CD8-positive, alpha-beta memory T cell (primary cell): ENCODE results near the gene MTA3. TPM values are rescaled to one million over a fixed set of nuclear protein-coding genes. Genes with fewer than 3 reads are reported as not detected.

Experiments used
- CTCF ChIA-PET: fragments of 350-600 bp; sonication (Branson Sonifier 250); formaldehyde crosslinking; loops from one replicate; lab custom pipeline; 2021; ENCODE audit warnings: antibody characterized with exemption; lab: Charles Lee
- POLR2A ChIA-PET: fragments of 350-600 bp; sonication (Branson Sonifier 250); formaldehyde crosslinking; loops from one replicate; lab custom pipeline; 2021; ENCODE audit warnings: antibody characterized with exemption; lab: Charles Lee
- DNase-seq, 5 donors: peaks; one replicate each; pipeline versions ENCODE4 v3.0.0 to v3.0.0-alpha.2; 2020 to 2022; ENCODE audit warnings: mixed read lengths in 1 of 5
- H3K27ac ChIP-seq: one replicate; pipeline ENCODE4 v1.7.0; 2013; ENCODE audit warnings: low read depth, mild to moderate bottlenecking, low read length, moderate library complexity
- H3K27me3 ChIP-seq: 2 replicates; pipeline ENCODE4 v1.7.0; 2013; ENCODE audit warnings: low read length, mild to moderate bottlenecking; ENCODE audit not compliant: insufficient read depth, poor library complexity, severe bottlenecking
- H3K36me3 ChIP-seq: 2 replicates; pipeline ENCODE4 v1.7.0; 2013; ENCODE audit warnings: mild to moderate bottlenecking, low read length, moderate library complexity; ENCODE audit not compliant: insufficient read depth
- H3K4me1 ChIP-seq: 2 replicates; pipeline ENCODE4 v1.7.0; 2013; ENCODE audit warnings: mild to moderate bottlenecking, low read length, moderate library complexity; ENCODE audit not compliant: insufficient read depth
- H3K4me3 ChIP-seq: 2 replicates; pipeline ENCODE4 v1.7.0; 2013; ENCODE audit warnings: mild to moderate bottlenecking, low read length
- H3K9me3 ChIP-seq: 2 replicates; pipeline ENCODE4 v1.7.0; 2013; ENCODE audit warnings: mild to moderate bottlenecking, low read length
- H3K27ac Mint-ChIP-seq, 8 donors: one replicate each; pipeline ENCODE4 v1.8.0; 2020 to 2021; ENCODE audit warnings: mixed read lengths in 8 of 8, mild to moderate bottlenecking in 6 of 8, inconsistent platforms in 3 of 8, moderate library complexity in 3 of 8
- H3K27me3 Mint-ChIP-seq, 2 donors: one replicate each; pipeline ENCODE4 v1.8.0; 2020 to 2021; ENCODE audit warnings: mixed read lengths in 2 of 2, mild to moderate bottlenecking in 1 of 2, moderate library complexity in 1 of 2
- H3K36me3 Mint-ChIP-seq, 3 donors: one replicate each; pipeline ENCODE4 v1.8.0; 2020 to 2021; ENCODE audit warnings: mixed read lengths in 3 of 3, inconsistent platforms in 1 of 3, mild to moderate bottlenecking in 1 of 3
- H3K4me1 Mint-ChIP-seq, 3 donors: one replicate each; pipeline ENCODE4 v1.8.0; 2020 to 2021; ENCODE audit warnings: mixed read lengths in 3 of 3, inconsistent platforms in 1 of 3, mild to moderate bottlenecking in 1 of 3
- H3K4me3 Mint-ChIP-seq, 7 donors: one replicate each; pipeline ENCODE4 v1.8.0; 2020 to 2021; ENCODE audit warnings: mixed read lengths in 7 of 7, mild to moderate bottlenecking in 6 of 7, moderate library complexity in 4 of 7, inconsistent platforms in 2 of 7
- H3K9me3 Mint-ChIP-seq, 5 donors: one replicate each; pipeline ENCODE4 v1.8.0; 2020 to 2022; ENCODE audit warnings: mixed read lengths in 5 of 5, mild to moderate bottlenecking in 3 of 5, moderate library complexity in 2 of 5, inconsistent platforms in 1 of 5
- polyA plus RNA-seq: library from polyadenylated mRNA; unstranded; fragments of 300-500 nt; fragmentation: Illumina TruSeq; gene quantifications from one replicate; pipeline ENCODE4 v1.2.3, GENCODE V29; 2021
- total RNA-seq, 2 experiments: library from RNA; stranded (reverse); gene quantifications; one replicate each; pipeline ENCODE4 v1.2.3, GENCODE V29; 2021

The MTA3 gene
- total RNA-seq, result 10 to 100 TPM; 20.0 to 24.1 TPM
- 7.9 TPM for polyA plus RNA-seq

DNA sequence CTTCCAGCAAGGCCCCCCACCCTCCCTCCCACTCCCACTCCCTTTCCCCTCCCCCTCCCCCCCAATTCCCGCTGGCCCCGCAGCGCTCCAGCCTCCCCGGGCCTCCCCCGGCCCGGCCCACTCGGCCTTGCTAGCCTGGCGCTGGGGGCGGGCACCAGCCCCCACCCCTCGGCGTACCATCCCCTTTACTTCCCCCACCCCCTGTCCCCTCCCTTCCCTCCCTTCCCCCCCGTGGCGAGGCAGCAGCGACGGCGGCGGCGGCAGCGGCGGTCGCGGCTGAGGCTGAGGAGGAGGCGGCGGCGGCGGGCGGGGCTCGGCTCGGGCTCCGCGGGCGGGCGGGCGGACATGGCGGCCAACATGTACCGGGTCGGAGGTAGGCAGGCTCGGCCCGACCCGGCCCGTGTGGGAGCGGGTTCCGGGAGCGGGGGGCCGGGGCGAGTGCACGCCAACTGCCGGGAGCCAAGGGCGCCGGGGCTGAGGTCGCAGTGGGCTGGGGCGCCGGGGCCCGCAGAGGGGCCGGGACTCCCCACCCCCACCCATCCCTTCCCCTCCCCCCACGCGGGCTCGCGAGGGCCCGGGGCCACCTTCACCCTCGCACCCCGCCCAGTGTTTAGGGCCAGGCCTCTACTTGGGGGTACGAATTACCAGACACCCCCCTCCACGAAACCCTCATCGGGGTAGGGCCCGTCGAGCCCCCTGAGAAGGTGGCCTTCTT lies at the start of gene MTA3:
MTA3 (plus strand) TSS at position 232 of the 715 bp plus-strand sequence; CDS start at position 346, 114 bp downstream.
- Histone ChIP-seq H3K27ac (peak within 1 kb of the TSS; percentile 33), H3K4me3 (peak within 1 kb of the TSS; percentile 60), H3K27me3 (no peaks in the 10 kb centered on the region), H3K36me3 (no peaks in the 10 kb centered on the region), H3K9me3 (no peaks in the 10 kb centered on the region), H3K4me1 (peaks cover 26% of the 10 kb centered on the region)
- Mint-ChIP-seq H3K9me3 (no peaks in the 10 kb centered on the region), H3K4me1 (peaks cover 23 to 34% (median 30%) of the 10 kb centered on the region in 3 donors), H3K4me3 (peak within 1 kb of the TSS; percentile 85 to 97 (median 89)), H3K27me3 (no peaks in the 10 kb centered on the region), H3K36me3 (peaks cover 0 to 11% (median 2%) of the 10 kb centered on the region in 3 donors), H3K27ac (peak within 1 kb of the TSS; percentile 40 to 98 (median 89))
- CTCF ChIA-PET, result no interaction called here
- DNase-seq, result peak; percentile 30 to 73 (median 49)
- POLR2A ChIA-PET, result no interaction called here

DNA sequence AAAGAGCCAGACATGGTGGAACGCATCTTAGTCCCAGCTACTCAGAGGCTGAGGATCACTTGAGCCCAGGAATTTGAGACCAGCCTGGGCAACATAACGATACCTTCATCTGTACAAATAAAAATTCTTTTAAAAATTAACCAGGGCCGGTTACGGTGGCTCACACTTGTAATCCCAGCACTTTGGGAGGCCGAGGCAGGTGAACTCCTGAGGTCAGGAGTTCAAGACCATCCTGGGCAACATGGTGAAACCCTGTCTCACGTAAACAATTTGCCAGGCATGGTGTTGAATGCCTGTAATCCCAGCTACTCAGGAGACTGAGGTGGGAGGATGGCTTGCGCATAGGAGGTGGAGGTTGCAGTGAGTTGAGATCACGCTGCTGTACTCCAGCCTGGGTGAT lies 48.8 kb upstream of the MTA3 start:
- peaks cover 0 to 4% (median 2%) of the 10 kb centered on the region in 3 donors for H3K4me1 Mint-ChIP-seq
- DNase-seq, result no peak
- H3K9me3 ChIP-seq, result no peaks in the 10 kb centered on the region
- ChIA-PET POLR2A (no interaction called here), CTCF (no interaction called here)
- peaks cover 2 to 6% of the 10 kb centered on the region in 2 donors for H3K27me3 Mint-ChIP-seq
- no peaks in the 10 kb centered on the region for H3K27me3 ChIP-seq
- H3K4me1 ChIP-seq, result peaks cover 7% of the 10 kb centered on the region
- no peak overlapping the region for H3K4me3 ChIP-seq
- no peak overlapping the region for H3K27ac ChIP-seq
- H3K36me3 Mint-ChIP-seq, result no peaks in the 10 kb centered on the region
- no peak overlapping the region for H3K4me3 Mint-ChIP-seq
- no peak overlapping the region for H3K27ac Mint-ChIP-seq
- no peaks in the 10 kb centered on the region for H3K36me3 ChIP-seq
- H3K9me3 Mint-ChIP-seq, result no peaks in the 10 kb centered on the region

DNA sequence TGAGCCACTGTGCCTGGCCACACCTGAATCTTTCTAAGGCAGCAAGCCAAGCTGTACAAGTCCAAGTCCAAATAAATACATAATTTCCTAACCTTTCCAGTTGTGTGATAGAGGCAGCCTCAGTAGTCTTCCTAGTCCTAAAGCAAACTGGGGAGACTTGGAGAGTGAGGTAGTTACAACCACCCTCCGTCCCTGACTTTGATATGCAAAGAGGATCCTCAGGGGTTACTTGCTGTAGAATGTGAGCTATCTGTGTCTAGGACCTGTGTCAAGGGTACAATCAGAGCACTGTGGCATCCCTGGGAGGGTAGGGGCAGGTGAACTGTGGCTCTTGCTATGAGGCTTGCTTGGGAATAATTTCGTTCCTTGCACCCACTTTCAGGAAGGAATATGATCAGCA lies 46.4 kb upstream of the MTA3 start:
- H3K36me3 Mint-ChIP-seq, result no peaks in the 10 kb centered on the region
- peaks cover 0 to 4% (median 2%) of the 10 kb centered on the region in 3 donors for H3K4me1 Mint-ChIP-seq
- Histone ChIP-seq H3K9me3 (no peaks in the 10 kb centered on the region), H3K27ac (no peak overlapping the region), H3K4me1 (peaks cover 7% of the 10 kb centered on the region), H3K36me3 (no peaks in the 10 kb centered on the region), H3K27me3 (no peaks in the 10 kb centered on the region), H3K4me3 (no peak overlapping the region)
- no peak overlapping the region for H3K27ac Mint-ChIP-seq
- no peaks in the 10 kb centered on the region for H3K9me3 Mint-ChIP-seq
- peaks cover 3 to 4% of the 10 kb centered on the region in 2 donors for H3K27me3 Mint-ChIP-seq
- CTCF ChIA-PET, result interaction anchor here (1.7 kb wide), 1 partner anchor 141 kb away, joined by 6 read pairs; no protein-coding TSS in a partner anchor
- DNase-seq, result no peak
- no peak overlapping the region for H3K4me3 Mint-ChIP-seq
- POLR2A ChIA-PET, result no interaction called here

DNA sequence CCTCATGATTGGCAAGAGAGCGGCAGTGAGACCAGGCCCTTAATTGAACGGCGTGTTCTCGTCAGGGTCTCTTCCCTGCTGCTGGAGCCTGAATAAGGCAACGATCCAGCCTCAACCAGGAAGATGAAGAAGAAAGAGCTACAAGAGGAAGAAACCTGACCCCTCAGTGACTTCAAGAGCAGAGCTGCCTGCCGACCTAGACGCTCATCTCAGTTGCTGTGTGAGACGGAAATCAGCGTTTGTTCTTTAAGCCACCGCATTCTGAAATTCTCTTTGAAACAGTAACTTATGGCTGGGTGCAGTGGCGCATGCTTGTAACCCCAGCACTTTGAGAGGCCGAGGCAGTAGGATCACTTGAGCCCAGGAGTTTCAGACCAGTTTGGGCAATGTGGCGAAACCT lies 45.1 kb upstream of the MTA3 start:
- no peak overlapping the region for H3K27ac ChIP-seq
- Mint-ChIP-seq H3K27ac (no peak overlapping the region), H3K9me3 (no peaks in the 10 kb centered on the region), H3K4me3 (no peak overlapping the region), H3K4me1 (peaks cover 0 to 4% (median 2%) of the 10 kb centered on the region in 3 donors), H3K27me3 (peaks cover 3 to 4% of the 10 kb centered on the region in 2 donors), H3K36me3 (no peaks in the 10 kb centered on the region)
- H3K27me3 ChIP-seq, result no peaks in the 10 kb centered on the region
- H3K36me3 ChIP-seq, result no peaks in the 10 kb centered on the region
- H3K4me1 ChIP-seq, result peaks cover 7% of the 10 kb centered on the region
- H3K4me3 ChIP-seq, result no peak overlapping the region
- DNase-seq, result peak in 1 of 5 donors; percentile 41
- CTCF ChIA-PET, result no interaction called here
- H3K9me3 ChIP-seq, result no peaks in the 10 kb centered on the region
- POLR2A ChIA-PET, result no interaction called here

DNA sequence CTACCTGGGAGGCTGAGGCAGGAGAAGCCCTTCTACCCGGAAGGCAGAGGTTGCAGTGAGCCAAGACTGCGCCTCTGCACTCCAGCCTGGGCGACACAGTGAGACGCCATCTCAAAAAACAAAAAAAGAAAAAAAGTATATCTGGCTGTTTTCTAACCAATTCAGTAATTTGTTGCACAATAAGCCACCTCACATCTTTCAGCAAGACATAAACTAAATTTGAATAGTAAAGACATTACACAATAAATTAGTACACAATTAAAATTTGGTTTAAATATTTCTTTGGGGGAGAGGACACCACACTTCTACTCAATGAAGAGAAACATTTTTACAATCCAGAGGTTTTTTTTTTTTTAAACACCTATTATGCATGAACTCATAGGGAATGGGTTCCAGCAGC lies 36.0 kb upstream of the MTA3 start:
- H3K9me3 ChIP-seq, result no peaks in the 10 kb centered on the region
- H3K27me3 Mint-ChIP-seq, result peaks cover 0 to 3% of the 10 kb centered on the region in 2 donors
- H3K36me3 ChIP-seq, result no peaks in the 10 kb centered on the region
- H3K27ac ChIP-seq, result no peak overlapping the region
- no peak overlapping the region for H3K4me3 ChIP-seq
- no peaks in the 10 kb centered on the region for H3K36me3 Mint-ChIP-seq
- H3K4me1 Mint-ChIP-seq, result no peaks in the 10 kb centered on the region
- POLR2A ChIA-PET, result no interaction called here
- no peaks in the 10 kb centered on the region for H3K27me3 ChIP-seq
- H3K9me3 Mint-ChIP-seq, result no peaks in the 10 kb centered on the region
- no peak overlapping the region for H3K27ac Mint-ChIP-seq
- H3K4me1 ChIP-seq, result no peaks in the 10 kb centered on the region
- CTCF ChIA-PET, result interaction anchor here (0.5 kb wide), 1 partner anchor 346 kb away, joined by 3 read pairs; no protein-coding TSS in a partner anchor
- H3K4me3 Mint-ChIP-seq, result no peak overlapping the region
- DNase-seq, result no peak

DNA sequence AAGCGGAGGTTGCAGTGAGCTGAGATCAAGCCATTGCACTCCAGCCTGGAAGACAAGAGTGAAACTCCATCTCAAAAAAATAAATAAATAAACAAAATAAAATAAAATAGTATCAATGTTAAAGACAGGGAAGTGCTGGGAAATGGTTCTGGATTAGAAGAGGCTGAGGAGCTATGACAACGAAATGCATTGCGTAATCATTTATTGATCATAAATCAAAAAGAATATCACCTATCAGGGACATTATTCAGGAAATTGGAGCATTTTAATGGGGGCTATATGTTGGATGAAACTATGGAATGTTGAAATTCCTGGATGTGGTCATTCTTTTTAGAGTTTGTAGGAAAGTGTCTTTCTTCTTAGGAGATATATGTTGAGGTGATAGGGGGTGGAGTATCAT lies 30.9 kb upstream of the MTA3 start:
- Histone ChIP-seq H3K27me3 (no peaks in the 10 kb centered on the region), H3K27ac (no peak overlapping the region), H3K9me3 (no peaks in the 10 kb centered on the region), H3K4me1 (no peaks in the 10 kb centered on the region), H3K4me3 (no peak overlapping the region), H3K36me3 (no peaks in the 10 kb centered on the region)
- Mint-ChIP-seq H3K36me3 (no peaks in the 10 kb centered on the region), H3K4me3 (no peak overlapping the region), H3K27me3 (peaks cover 0 to 3% of the 10 kb centered on the region in 2 donors), H3K27ac (no peak overlapping the region), H3K4me1 (no peaks in the 10 kb centered on the region), H3K9me3 (peaks cover 0 to 2% (median 0%) of the 10 kb centered on the region in 5 donors)
- DNase-seq, result no peak
- ChIA-PET CTCF (no interaction called here), POLR2A (no interaction called here)

DNA sequence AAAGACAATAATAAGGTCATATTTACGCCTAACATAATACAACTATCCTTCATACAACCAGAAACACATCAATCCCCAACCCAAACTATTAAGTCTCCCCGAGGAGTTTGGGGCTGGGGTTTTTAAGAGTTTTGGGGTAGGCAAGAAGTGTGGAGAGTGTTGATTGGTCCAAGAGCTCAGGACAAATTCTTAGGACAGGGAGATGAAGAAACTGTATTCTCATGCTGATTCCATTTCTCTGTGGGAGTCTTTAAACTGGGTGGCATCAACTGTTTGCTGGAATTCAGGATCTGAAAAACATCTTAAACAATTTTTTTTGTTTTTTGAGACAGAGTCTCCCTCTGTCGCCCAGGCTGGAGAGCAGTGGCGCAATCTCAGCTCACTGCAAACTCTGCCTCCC lies 25.6 kb upstream of the MTA3 start:
- Mint-ChIP-seq H3K27ac (no peak overlapping the region), H3K4me1 (no peaks in the 10 kb centered on the region), H3K36me3 (no peaks in the 10 kb centered on the region), H3K4me3 (no peak overlapping the region), H3K9me3 (peaks cover 0 to 2% (median 0%) of the 10 kb centered on the region in 5 donors), H3K27me3 (peaks cover 0 to 3% of the 10 kb centered on the region in 2 donors)
- H3K4me3 ChIP-seq, result no peak overlapping the region
- H3K27me3 ChIP-seq, result no peaks in the 10 kb centered on the region
- no peak for DNase-seq
- no peaks in the 10 kb centered on the region for H3K4me1 ChIP-seq
- CTCF ChIA-PET, result no interaction called here
- H3K9me3 ChIP-seq, result no peaks in the 10 kb centered on the region
- H3K27ac ChIP-seq, result no peak overlapping the region
- POLR2A ChIA-PET, result no interaction called here
- H3K36me3 ChIP-seq, result no peaks in the 10 kb centered on the region

DNA sequence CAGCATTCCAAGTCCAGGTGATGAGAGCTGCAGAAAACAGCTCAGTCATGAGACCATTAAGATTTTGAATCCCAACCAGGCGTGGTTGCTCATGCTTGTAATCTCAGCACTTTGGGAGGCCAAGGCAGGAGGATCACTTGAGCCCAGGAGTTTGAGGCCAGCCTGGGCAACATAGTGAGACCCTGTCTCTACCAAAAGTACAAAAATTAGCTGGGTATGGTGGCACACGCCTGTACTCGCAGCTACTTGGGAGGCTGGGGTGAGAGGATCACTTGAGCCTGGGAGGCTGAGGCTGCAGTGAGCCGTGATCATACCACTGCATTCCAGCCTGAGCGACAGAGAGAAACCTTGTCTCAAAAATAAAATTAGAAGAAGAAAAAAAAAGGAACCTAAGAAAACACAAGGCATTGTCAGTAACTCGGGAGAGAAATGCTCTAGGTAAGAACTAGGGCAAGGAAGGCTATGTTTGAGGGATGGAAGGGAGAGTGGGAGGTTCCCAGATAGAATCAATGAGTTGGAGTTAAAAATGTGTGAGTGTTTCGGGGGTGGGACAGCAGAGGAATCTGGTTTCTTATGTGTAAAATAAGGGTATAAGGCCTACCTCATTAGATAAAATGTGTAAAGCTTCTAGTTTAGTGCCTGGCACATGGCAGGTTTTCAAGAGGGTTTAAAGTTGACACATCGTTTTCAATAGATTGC lies 23.3 kb upstream of the MTA3 start:
- H3K36me3 Mint-ChIP-seq, result no peaks in the 10 kb centered on the region
- no peak overlapping the region for H3K27ac Mint-ChIP-seq
- H3K4me3 Mint-ChIP-seq, result no peak overlapping the region
- H3K4me1 Mint-ChIP-seq, result no peaks in the 10 kb centered on the region
- no peak for DNase-seq
- Histone ChIP-seq H3K27me3 (no peaks in the 10 kb centered on the region), H3K36me3 (no peaks in the 10 kb centered on the region), H3K27ac (no peak overlapping the region), H3K4me1 (no peaks in the 10 kb centered on the region), H3K9me3 (no peaks in the 10 kb centered on the region), H3K4me3 (no peak overlapping the region)
- no peaks in the 10 kb centered on the region for H3K9me3 Mint-ChIP-seq
- POLR2A ChIA-PET, result no interaction called here
- CTCF ChIA-PET, result no interaction called here
- H3K27me3 Mint-ChIP-seq, result peaks cover 0 to 6% of the 10 kb centered on the region in 2 donors
